Progenitor cell of endocrine pancreas (in vitro differentiated cells): ENCODE data around the gene UNC13C. TPM values are rescaled to one million over a fixed set of nuclear protein-coding genes. Genes with fewer than 3 reads are reported as not detected.

Experiments
- DNase-seq: peaks from one replicate; pipeline ENCODE4 v3.0.0; 2021; ENCODE audit warnings: low spot score; ENCODE audit not compliant: unreplicated experiment
- H3K27ac Mint-ChIP-seq: 2 replicates; pipeline ENCODE4 v1.8.0; 2021; ENCODE audit warnings: mild to moderate bottlenecking, moderate library complexity, mixed read lengths
- H3K27me3 Mint-ChIP-seq: 2 replicates; pipeline ENCODE4 v1.8.0; 2021; ENCODE audit warnings: mixed read lengths
- H3K36me3 Mint-ChIP-seq: 2 replicates; pipeline ENCODE4 v1.8.0; 2022; ENCODE audit warnings: mixed read lengths; ENCODE audit not compliant: insufficient read depth
- H3K4me1 Mint-ChIP-seq: 2 replicates; pipeline ENCODE4 v1.8.0; 2021; ENCODE audit warnings: low read depth, mixed read lengths
- H3K4me3 Mint-ChIP-seq: 2 replicates; pipeline ENCODE4 v1.8.0; 2021; ENCODE audit warnings: low read depth, mild to moderate bottlenecking, moderate library complexity, mixed read lengths
- H3K9me3 Mint-ChIP-seq: 2 replicates; pipeline ENCODE4 v1.8.0; 2021; ENCODE audit warnings: low read depth, mixed read lengths
- CTCF ChIP-seq: fragments of 200-600 bp; sonication (generic); IDR thresholded peaks from one replicate; pipeline ENCODE4 v1.5.0; 2021; ENCODE audit warnings: antibody characterized with exemption, mild to moderate bottlenecking; ENCODE audit not compliant: unreplicated experiment
- total RNA-seq: library from RNA; stranded (reverse); gene quantifications from 2 replicates; pipeline ENCODE4 v1.2.1, GENCODE V29; 2021

The UNC13C gene
- total RNA-seq, 1 donor from 2014 or later, result 7.3 TPM

GRCh38 chr15:54032066-54032465 lies 53.8 kb downstream of the UNC13C start:
- Mint-ChIP-seq H3K36me3 (peaks cover 2% of the 10 kb centered on the region), H3K4me3 (no peak overlapping the region)
- no peak for TF ChIP-seq CTCF

GRCh38 chr15:54033356-54033860 lies 55.2 kb downstream of the UNC13C start:
- Mint-ChIP-seq H3K9me3 (peaks cover 6% of the 10 kb centered on the region), H3K4me1 (peaks cover 6% of the 10 kb centered on the region), H3K4me3 (no peak overlapping the region), H3K36me3 (peaks cover 2% of the 10 kb centered on the region), H3K27ac (no peak overlapping the region), H3K27me3 (no peaks in the 10 kb centered on the region)
- no peak for DNase-seq
- no peak for TF ChIP-seq CTCF

More at GRCh38 chr15:54032066-54032465, 53.8 kb downstream of the UNC13C start:
- no peak for DNase-seq
- no peaks in the 10 kb centered on the region for H3K27me3 Mint-ChIP-seq
- peaks cover 6% of the 10 kb centered on the region for H3K9me3 Mint-ChIP-seq
- peaks cover 6% of the 10 kb centered on the region for H3K4me1 Mint-ChIP-seq
- no peak overlapping the region for H3K27ac Mint-ChIP-seq

- TF ChIP-seq CTCF, result no peak
- DNase-seq, result no peak
- H3K36me3 Mint-ChIP-seq, result peaks cover 2% of the 10 kb centered on the region
- H3K27me3 Mint-ChIP-seq, result no peaks in the 10 kb centered on the region
- peaks cover 6% of the 10 kb centered on the region for H3K4me1 Mint-ChIP-seq
- H3K9me3 Mint-ChIP-seq, result peaks cover 6% of the 10 kb centered on the region
- no peak overlapping the region for H3K27ac Mint-ChIP-seq
- H3K4me3 Mint-ChIP-seq, result no peak overlapping the region
Measured at GRCh38 chr15:54033869-54034458, 55.7 kb downstream of the UNC13C start.

GRCh38 chr15:54035616-54036015 lies 57.4 kb downstream of the UNC13C start:
- peaks cover 2% of the 10 kb centered on the region for H3K36me3 Mint-ChIP-seq
- H3K4me1 Mint-ChIP-seq, result peaks cover 6% of the 10 kb centered on the region
- peaks cover 6% of the 10 kb centered on the region for H3K9me3 Mint-ChIP-seq
- H3K27me3 Mint-ChIP-seq, result no peaks in the 10 kb centered on the region
- no peak for TF ChIP-seq CTCF
- DNase-seq, result no peak
- no peak overlapping the region for H3K4me3 Mint-ChIP-seq
- no peak overlapping the region for H3K27ac Mint-ChIP-seq

- no peaks in the 10 kb centered on the region for H3K4me1 Mint-ChIP-seq
- no peak overlapping the region for H3K27ac Mint-ChIP-seq
- no peak for TF ChIP-seq CTCF
- H3K9me3 Mint-ChIP-seq, result no peaks in the 10 kb centered on the region
- no peak for DNase-seq
- H3K36me3 Mint-ChIP-seq, result no peaks in the 10 kb centered on the region
- no peak overlapping the region for H3K4me3 Mint-ChIP-seq
- H3K27me3 Mint-ChIP-seq, result no peaks in the 10 kb centered on the region
Measured at GRCh38 chr15:54045397-54045796, 67.2 kb downstream of the UNC13C start.
